ENCODE results near the gene SPIN2A.
"Not testable (repeated sequence)": the region's sequence is repeated elsewhere in the genome, so short reads cannot be mapped to it uniquely, and the experiment has no call there.

SPIN2A gene

GRCh38 chrX:57137073-57137472 lies at the start of gene SPIN2A:
TSS of gene SPIN2A (minus strand) at chrX:57137397. CDS start at chrX:57136597, 800 bp downstream.
- not testable (repeated sequence) for DNase-seq

GRCh38 chrX:57178605-57179004 lies 41.4 kb upstream of the SPIN2A start:
- no peak for DNase-seq

GRCh38 chrX:57177070-57177469 lies 39.9 kb upstream of the SPIN2A start:
- no peak for DNase-seq

GRCh38 chrX:57172544-57172943 lies 35.3 kb upstream of the SPIN2A start:
- DNase-seq = no peak

GRCh38 chrX:57156397-57157049 lies 19.3 kb upstream of the SPIN2A start:
- DNase-seq = no peak

- no peak for DNase-seq
Observed at GRCh38 chrX:57155171-57155570, 18.0 kb upstream of the SPIN2A start.

- not testable (repeated sequence) for DNase-seq
Observed at GRCh38 chrX:57152222-57152621, 15.0 kb upstream of the SPIN2A start.

GRCh38 chrX:57138674-57139073 lies 1.5 kb upstream of the SPIN2A start:
- DNase-seq = no peak

- DNase-seq = no peak
Observed at GRCh38 chrX:57137501-57137900, 304 bp upstream of the SPIN2A start.

GRCh38 chrX:57136589-57136988 lies 608 bp downstream of the SPIN2A start:
- DNase-seq = not testable (repeated sequence)

- no peak for DNase-seq
Observed at GRCh38 chrX:57135287-57135686, 1.9 kb downstream of the SPIN2A start.

- DNase-seq = no peak
Observed at GRCh38 chrX:57134702-57135101, 2.5 kb downstream of the SPIN2A start.

- no peak for DNase-seq
Observed at GRCh38 chrX:57133706-57134105, 3.5 kb downstream of the SPIN2A start.

- DNase-seq = not testable (repeated sequence)
Observed at GRCh38 chrX:57133284-57133683, 3.9 kb downstream of the SPIN2A start.

- DNase-seq = no peak
Observed at GRCh38 chrX:57132046-57132445, 5.2 kb downstream of the SPIN2A start.

GRCh38 chrX:57121816-57122215 lies 15.4 kb downstream of the SPIN2A start:
- no peak for DNase-seq

- no peak for DNase-seq
Observed at GRCh38 chrX:57121162-57121755, 15.9 kb downstream of the SPIN2A start, which contains the start of gene SPIN2B. TSS of gene SPIN2B (minus strand) at chrX:57121548.

- not testable (repeated sequence) for DNase-seq
Observed at GRCh38 chrX:57120619-57121161, 16.5 kb downstream of the SPIN2A start.

- no peak for DNase-seq
Observed at GRCh38 chrX:57119416-57119815, 17.8 kb downstream of the SPIN2A start.

GRCh38 chrX:57117566-57117965 lies 19.6 kb downstream of the SPIN2A start:
- DNase-seq = not testable (repeated sequence)

- DNase-seq = no peak
Observed at GRCh38 chrX:57104921-57105398, 32.2 kb downstream of the SPIN2A start.

GRCh38 chrX:57104406-57104805 lies 32.8 kb downstream of the SPIN2A start:
- no peak for DNase-seq

GRCh38 chrX:57103489-57103888 lies 33.7 kb downstream of the SPIN2A start:
- DNase-seq = no peak

GRCh38 chrX:57102918-57103317 lies 34.3 kb downstream of the SPIN2A start:
- not testable (repeated sequence) for DNase-seq
